HG02759 (cell line): Measurements from ENCODE around the gene RBM42.

Source experiments
- ATAC-seq: cut with Tn5 transposase; IDR thresholded peaks from one replicate; pipeline ENCODE4 v1.9.1; 2021; ENCODE audit warnings: mild to moderate bottlenecking, moderate library complexity; ENCODE audit not compliant: unreplicated experiment

The RBM42 gene

DNA sequence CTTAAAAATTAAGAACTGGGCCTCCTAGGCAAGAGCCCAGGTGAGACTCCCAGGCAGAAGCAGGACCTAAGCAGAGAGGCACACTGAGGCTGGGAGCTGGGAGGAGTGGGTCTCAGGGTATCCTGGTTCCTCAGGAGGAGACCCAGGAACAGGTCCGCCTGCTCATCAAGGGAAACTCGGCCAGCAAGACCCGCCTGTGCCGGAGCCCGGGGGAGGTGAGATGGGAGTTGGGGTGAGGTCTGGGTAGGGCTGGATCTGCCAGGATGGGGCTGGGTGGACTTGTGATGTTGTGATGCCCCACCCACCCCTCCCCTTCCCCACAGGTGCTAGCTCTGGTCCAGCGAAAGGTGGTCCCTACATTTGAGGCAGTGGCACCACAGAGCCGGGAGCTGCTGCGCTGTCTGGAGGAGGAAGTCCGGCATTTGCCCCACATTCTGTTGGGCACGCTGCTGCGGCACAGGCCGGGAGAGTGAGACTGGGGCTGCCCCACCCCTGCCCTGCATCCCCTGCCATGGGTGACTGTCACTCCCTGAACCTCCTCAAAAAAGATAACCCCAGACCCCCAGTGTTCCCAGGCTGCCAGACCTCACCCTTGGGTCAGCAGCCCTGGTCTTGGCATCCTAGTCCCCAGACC lies 9.4 kb upstream of the RBM42 start:
- ATAC-seq, result no peak

DNA sequence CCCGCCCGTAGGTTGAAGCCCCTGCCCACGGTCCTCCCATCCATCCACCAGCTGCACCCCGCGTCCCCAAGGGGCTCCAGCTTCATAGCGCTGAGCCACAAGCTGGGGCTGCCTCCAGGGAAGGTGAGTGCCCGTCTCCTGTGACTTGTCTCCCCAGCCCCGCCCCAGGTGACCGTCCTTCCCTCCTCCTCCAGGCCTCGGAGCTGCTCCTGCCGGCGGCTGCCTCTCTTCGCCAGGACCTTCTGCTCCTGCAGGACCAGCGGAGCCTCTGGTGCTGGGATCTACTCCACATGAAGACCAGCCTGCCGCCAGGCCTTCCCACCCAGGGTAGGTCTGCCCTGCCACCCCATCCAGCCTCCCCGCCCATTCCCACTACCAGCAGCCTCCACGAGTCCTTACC lies 8.8 kb upstream of the RBM42 start:
- ATAC-seq, result no peak

DNA sequence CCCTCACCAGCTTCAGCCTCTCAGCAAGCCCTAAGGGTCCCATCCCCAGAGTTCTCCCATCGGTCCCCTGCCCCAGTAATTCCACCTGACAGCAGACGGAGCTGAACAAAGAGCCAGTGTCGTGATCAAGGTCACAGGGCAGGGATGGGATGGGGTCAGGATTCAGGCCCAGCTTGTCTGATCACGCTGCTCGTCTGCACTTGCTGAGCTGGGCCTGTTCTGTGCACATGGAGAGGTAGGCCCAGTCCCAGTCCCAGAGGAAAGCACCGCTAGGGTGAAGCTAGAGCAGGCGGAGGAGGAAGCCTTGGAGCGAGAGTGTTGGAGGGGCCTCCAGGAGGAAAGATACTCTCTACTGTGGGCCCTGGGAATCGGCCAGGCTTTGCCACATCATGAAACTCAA lies 7.1 kb upstream of the RBM42 start:
- no peak for ATAC-seq

- ATAC-seq, result no peak
Measured at GRCh38 chr19:35622750-35623149, 6.1 kb upstream of the RBM42 start.

DNA sequence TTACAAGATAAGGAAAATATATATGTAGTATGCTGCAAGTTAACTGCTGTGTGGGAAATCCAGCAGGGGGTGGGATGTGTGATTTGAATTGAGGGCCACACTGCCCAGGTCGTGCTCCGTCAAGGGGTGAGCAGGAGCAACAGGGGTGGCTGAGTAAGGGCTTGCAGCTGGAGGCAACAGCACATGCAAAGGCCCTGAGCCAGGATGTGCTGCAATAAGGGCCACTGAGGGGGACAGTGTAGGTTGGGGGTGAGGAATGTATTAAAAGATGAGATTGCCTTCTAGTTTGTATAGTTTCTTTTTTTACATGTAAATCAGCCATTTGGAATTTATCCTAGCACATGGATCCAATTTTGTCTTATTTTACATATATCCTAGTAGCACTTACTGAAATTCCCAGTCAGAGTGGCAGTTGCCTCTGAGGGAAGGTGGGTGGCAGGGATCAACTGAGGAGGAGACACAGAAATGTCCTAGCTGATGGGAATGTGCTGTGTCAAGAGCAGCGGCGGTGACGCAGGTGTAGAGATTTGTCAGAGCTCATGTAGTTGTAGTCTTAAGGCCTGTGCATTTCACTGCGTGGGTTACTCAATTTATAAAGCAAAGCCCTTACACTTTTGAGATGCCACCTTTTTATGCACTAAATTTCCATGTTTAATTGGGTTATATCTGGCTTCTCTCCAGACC lies 5.4 kb upstream of the RBM42 start:
- ATAC-seq, result no peak

- ATAC-seq, result no peak
Measured at GRCh38 chr19:35628264-35628564, 622 bp upstream of the RBM42 start.

GRCh38 chr19:35629332-35629633 lies 447 bp downstream of the RBM42 start:
- ATAC-seq, result peak; percentile 15

- ATAC-seq, result no peak
Measured at GRCh38 chr19:35633727-35634440, 5.0 kb downstream of the RBM42 start.

GRCh38 chr19:35636651-35637050 lies 7.8 kb downstream of the RBM42 start:
- no peak for ATAC-seq

DNA sequence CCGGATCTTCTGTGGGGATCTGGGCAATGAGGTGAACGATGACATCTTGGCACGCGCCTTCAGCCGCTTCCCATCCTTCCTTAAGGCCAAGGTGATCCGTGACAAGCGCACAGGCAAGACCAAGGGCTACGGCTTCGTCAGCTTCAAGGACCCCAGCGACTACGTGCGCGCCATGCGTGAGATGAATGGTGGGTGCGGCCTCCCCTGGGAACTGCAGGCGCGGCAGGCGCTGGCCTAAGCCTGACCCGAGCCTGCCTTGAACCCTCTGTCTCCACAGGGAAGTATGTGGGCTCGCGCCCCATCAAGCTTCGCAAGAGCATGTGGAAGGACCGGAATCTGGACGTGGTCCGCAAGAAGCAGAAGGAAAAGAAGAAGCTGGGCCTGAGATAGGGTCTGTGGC lies 8.3 kb downstream of the RBM42 start:
- ATAC-seq, result no peak

DNA sequence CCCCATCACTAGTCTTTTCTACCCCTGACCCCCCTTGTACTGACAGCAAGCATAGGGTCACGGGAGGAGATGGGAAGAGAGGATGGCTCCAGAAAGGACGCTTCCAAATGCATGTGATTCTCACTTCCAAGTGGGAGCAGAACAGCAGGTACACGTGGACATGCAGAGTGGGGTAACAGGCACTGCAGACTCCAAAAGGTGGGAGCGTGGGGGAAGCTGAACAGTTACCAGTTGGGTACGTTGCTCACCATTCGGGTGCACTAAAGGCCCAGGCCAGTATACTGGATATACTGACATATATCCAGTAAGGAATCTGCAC lies 10.4 kb downstream of the RBM42 start:
- ATAC-seq, result no peak

- no peak for ATAC-seq
Measured at GRCh38 chr19:35639863-35640262, 11.0 kb downstream of the RBM42 start.

DNA sequence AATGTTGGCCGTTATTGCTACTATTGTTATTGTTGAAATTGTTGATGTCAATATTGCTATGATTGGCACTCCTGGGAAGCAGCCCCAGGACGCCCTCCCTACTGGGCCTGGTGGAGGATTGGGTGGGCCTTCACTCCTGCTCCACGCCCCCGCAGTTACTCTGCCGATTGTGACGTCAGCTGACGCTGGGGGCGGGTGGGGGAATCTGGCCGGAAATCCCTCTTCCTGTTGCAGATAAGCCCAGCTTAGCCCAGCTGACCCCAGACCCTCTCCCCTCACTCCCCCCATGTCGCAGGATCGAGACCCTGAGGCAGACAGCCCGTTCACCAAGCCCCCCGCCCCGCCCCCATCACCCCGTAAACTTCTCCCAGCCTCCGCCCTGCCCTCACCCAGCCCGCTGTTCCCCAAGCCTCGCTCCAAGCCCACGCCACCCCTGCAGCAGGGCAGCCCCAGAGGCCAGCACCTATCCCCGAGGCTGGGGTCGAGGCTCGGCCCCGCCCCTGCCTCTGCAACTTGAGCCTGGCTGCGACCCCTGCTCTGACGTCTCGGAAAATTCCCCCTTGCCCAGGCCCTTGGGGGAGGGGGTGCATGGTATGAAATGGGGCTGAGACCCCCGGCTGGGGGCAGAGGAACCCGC lies 12.8 kb downstream of the RBM42 start, which contains the start of gene ETV2:
Gene ETV2 (plus strand): TSS at position 231 of the 637 bp plus-strand sequence. CDS start 716 bp downstream, outside the sequence.
- ATAC-seq, result no peak

DNA sequence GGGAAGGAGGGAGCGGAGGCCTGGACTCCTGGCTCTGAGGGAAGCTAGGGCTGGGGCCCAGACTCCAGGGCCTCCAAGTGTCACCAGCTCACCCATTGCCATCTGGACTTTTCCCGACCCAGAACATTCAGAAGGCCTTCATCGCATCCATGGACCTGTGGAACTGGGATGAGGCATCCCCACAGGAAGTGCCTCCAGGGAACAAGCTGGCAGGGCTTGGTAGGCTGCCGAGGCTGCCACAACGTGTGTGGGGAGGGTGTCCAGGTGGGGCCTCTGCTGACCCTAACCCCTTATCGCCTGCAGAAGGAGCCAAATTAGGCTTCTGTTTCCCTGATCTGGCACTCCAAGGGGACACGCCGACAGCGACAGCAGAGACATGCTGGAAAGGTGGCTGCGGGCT lies 13.5 kb downstream of the RBM42 start:
- ATAC-seq, result no peak

DNA sequence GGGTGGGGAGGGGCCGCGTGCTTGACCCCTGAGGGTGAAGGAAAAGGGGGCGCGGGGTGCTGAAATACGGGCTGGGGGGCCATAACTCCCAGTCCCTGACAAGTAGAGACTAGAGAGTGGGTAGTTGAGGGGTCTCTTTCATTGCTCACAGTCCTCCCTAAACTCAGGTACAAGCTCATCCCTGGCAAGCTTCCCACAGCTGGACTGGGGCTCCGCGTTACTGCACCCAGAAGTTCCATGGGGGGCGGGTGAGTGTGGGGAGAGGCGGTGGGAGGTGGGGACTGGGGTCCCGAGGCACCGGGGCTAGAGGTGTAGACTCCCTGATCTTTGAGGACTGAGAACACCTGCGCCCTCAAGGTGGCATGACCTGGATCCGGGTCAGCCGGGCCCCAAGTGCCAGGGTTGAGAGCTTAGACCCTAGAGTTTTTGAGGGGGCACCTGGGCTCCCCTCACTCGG lies 14.0 kb downstream of the RBM42 start:
- ATAC-seq, result no peak

DNA sequence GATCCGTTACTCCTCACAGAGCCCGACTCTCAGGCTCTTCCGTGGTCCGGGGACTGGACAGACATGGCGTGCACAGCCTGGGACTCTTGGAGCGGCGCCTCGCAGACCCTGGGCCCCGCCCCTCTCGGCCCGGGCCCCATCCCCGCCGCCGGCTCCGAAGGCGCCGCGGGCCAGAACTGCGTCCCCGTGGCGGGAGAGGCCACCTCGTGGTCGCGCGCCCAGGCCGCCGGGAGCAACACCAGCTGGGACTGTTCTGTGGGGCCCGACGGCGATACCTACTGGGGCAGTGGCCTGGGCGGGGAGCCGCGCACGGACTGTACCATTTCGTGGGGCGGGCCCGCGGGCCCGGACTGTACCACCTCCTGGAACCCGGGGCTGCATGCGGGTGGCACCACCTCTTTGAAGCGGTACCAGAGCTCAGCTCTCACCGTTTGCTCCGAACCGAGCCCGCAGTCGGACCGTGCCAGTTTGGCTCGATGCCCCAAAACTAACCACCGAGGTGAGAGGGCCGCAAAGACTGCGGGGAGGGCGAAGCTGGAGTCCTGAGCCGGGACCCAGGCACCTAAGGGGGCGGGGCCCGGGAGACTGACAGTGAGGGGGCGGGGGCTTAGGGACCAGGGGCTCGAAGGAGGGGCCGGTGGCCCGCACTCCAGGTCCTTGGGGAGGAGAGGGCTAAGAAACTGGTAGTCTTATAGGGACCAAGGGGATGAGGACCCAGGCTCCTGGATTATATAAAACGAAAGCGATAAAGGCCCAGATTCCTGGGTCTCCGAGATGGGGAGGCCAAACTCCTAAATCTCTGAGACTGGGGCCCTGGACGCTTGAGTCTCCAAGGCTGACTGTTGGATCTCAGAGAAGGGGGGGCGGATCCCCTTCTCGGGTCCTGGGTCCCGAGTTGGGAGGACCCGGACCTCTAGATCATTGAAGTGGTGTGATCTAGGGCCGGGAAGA lies 14.7 kb downstream of the RBM42 start:
- peak; percentile 40 for ATAC-seq

DNA sequence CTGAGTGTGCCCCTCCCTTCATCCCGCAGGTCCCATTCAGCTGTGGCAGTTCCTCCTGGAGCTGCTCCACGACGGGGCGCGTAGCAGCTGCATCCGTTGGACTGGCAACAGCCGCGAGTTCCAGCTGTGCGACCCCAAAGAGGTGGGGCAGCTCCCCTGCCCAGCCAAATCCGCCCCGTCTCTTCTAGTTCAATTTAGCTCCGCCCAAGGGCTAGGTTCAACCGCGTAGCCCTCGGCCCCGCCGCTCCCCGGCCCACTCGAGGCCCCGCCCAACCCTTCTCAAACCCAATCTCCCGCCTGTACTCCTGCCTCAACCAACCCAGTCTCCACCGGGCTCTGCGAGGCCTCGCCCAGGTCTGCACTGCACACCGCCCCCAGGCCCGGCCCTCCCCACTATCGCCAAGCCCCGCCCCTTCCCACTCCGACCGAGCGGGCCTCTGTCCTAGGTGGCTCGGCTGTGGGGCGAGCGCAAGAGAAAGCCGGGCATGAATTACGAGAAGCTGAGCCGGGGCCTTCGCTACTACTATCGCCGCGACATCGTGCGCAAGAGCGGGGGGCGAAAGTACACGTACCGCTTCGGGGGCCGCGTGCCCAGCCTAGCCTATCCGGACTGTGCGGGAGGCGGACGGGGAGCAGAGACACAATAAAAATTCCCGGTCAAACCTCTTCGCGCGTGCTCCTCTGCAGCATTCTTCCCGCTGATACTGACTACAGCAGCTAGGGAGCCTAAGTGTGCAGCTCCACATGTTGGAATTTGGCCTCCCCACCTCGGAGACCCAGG lies 15.6 kb downstream of the RBM42 start:
- ATAC-seq, result peak; percentile 69

DNA sequence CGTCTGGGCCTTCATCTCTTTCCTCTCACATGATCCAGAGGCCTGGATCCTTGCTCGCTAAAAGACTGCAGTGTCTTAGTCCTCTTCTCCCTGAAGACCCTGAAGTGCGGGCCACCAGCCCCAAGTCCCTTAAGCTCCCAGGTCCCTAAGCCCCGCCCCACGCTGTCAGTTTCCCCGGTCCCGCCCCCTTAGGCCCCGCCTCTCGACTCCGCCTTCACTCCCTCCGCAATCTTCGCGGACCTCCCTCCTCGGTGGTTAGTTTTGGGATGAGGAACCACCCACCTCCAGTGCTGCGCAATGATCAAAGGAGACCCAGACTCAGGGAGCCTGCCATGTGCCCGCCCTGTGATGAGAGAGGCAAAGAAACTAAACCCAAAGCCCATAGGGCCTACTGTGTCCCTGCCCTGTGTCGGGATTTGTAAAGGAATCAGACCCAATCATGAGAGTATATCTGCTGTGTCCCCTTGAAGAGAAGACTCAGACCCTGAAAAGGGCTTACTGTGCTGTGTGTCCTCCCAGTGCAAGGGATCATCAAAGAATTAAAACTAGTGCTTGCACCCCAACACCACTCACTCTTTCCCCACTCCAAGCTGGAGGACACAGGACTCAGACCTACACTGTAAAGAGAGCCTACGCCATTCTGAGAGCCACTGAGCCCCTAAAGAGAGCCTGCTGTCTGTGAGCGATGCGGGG lies 16.3 kb downstream of the RBM42 start:
- no peak for ATAC-seq

GRCh38 chr19:35645680-35646511 lies 17.1 kb downstream of the RBM42 start:
- ATAC-seq, result no peak
